ENCODE measurements around the gene HSPE1. TPM values are rescaled to one million over a fixed set of nuclear protein-coding genes. Genes with fewer than 3 reads are reported as not detected.

The HSPE1 gene
- total and polyA plus RNA-seq, 9 donors: 57.1 to 180 (median 145) TPM

DNA sequence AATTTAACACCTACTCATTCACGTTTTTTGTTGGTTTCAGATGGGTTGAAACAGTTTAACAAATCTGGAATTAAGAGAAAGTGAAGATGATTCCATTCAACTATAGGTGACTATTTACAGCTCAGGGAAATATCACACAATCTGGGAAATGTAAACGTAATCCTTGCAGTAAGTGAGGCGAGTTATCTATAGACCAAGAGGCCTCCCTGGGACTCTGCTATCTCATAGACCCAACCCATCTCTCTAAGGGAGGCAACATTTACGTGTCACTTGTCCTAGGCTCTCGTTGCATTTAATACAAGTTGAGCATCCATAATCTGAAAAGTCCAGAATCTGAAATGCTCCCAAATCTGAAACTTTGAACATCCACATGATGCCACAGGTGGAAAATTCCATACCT lies 13.7 kb downstream of the HSPE1 start:
- Histone ChIP-seq H3K27ac (ENCODE audit: low read length) (no peak overlapping the region), H3K36me3 (ENCODE audit: control insufficient read depth, insufficient read depth, low read length) (no peaks in the 10 kb centered on the region), H3K9me3 (replicated peaks; ENCODE audit: control insufficient read depth, low read depth, low read length) (no peaks in the 10 kb centered on the region), H3K4me3 (ENCODE audit: low read length) (no peak overlapping the region), H3K27me3 (ENCODE audit: control insufficient read depth, insufficient read depth, low read length) (no peaks in the 10 kb centered on the region), H3K4me1 (ENCODE audit: control insufficient read depth, insufficient read depth, low read length) (peaks cover 4% of the 10 kb centered on the region)
- WGBS (ENCODE audit: insufficient coverage): 84% methylated on average over 3 of the region's 5 CpGs
- no peak for DNase-seq

GRCh38 chr2:197514754-197515153 lies 14.6 kb downstream of the HSPE1 start:
- H3K27me3 ChIP-seq (ENCODE audit: control insufficient read depth, insufficient read depth, low read length): no peaks in the 10 kb centered on the region
- peak; percentile 9 for DNase-seq
- WGBS (ENCODE audit: insufficient coverage): no CpG with 5 or more reads among the region's 3 CpGs
- peak overlapping the region; percentile 96 for H3K27ac ChIP-seq (ENCODE audit: low read length)
- H3K4me1 ChIP-seq (ENCODE audit: control insufficient read depth, insufficient read depth, low read length): peaks cover 4% of the 10 kb centered on the region
- H3K4me3 ChIP-seq (ENCODE audit: low read length): peak overlapping the region; percentile 90
- H3K36me3 ChIP-seq (ENCODE audit: control insufficient read depth, insufficient read depth, low read length): no peaks in the 10 kb centered on the region
- H3K9me3 ChIP-seq (replicated peaks; ENCODE audit: control insufficient read depth, low read depth, low read length): no peaks in the 10 kb centered on the region

GRCh38 chr2:197515315-197515738 lies 15.1 kb downstream of the HSPE1 start:
- 0% methylated on average over 15 of the region's 16 CpGs for WGBS (ENCODE audit: insufficient coverage)
- Histone ChIP-seq H3K36me3 (ENCODE audit: control insufficient read depth, insufficient read depth, low read length) (no peaks in the 10 kb centered on the region), H3K9me3 (replicated peaks; ENCODE audit: control insufficient read depth, low read depth, low read length) (no peaks in the 10 kb centered on the region), H3K27ac (ENCODE audit: low read length) (peak overlapping the region; percentile 96), H3K4me3 (ENCODE audit: low read length) (peak overlapping the region; percentile 90), H3K27me3 (ENCODE audit: control insufficient read depth, insufficient read depth, low read length) (no peaks in the 10 kb centered on the region), H3K4me1 (ENCODE audit: control insufficient read depth, insufficient read depth, low read length) (peaks cover 4% of the 10 kb centered on the region)
- DNase-seq: peak; percentile 71

DNA sequence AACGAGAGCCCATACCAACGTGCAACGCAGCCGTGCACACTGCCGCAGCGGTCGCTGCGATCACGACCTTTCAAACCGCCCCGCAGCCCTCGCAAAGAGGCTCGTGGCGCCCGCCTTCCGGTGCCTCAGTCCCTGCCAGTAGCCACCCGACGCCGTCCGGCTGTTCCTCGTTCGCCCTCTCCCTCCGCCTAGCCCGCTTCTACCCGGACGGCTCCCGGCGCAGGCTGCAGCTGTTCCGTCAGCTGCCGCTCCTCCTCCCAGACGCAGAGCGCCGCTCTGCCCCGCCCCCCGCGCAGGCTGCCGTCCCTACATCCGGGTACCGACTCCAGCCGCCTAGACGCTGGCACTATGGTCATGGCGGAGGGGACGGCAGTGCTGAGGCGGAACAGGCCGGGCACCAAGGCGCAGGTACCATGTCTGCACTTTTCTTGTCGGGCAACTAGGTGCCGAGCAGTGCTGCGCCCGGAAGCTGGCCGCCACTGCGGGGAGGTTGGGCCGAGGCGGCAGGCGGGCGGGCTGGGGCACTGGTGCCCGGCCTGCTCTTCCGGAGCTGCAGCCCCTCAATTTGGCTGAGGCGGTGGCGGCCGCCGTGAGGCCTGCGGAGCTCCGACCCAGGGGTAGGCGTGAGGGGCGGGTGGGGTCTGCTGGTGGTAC lies 15.7 kb downstream of the HSPE1 start, which contains the start of gene MOB4:
MOB4 (plus strand) TSS at position 328 of the 654 bp plus-strand sequence; CDS start at position 349, 21 bp downstream.
- WGBS (ENCODE audit: insufficient coverage): under 1% methylated on average over 58 of the region's 66 CpGs
- peak; percentile 98 for DNase-seq
- Histone ChIP-seq H3K4me3 (ENCODE audit: low read length) (peak within 1 kb of the TSS; percentile 90), H3K27ac (ENCODE audit: low read length) (peak within 1 kb of the TSS; percentile 96), H3K27me3 (ENCODE audit: control insufficient read depth, insufficient read depth, low read length) (no peaks in the 10 kb centered on the region), H3K9me3 (replicated peaks; ENCODE audit: control insufficient read depth, low read depth, low read length) (no peaks in the 10 kb centered on the region), H3K4me1 (ENCODE audit: control insufficient read depth, insufficient read depth, low read length) (peaks cover 4% of the 10 kb centered on the region), H3K36me3 (ENCODE audit: control insufficient read depth, insufficient read depth, low read length) (peaks cover 2% of the 10 kb centered on the region)

- peak; percentile 40 for DNase-seq
- H3K9me3 ChIP-seq (replicated peaks; ENCODE audit: control insufficient read depth, low read depth, low read length): no peaks in the 10 kb centered on the region
- H3K4me1 ChIP-seq (ENCODE audit: control insufficient read depth, insufficient read depth, low read length): peaks cover 4% of the 10 kb centered on the region
- H3K27ac ChIP-seq (ENCODE audit: low read length): peak overlapping the region; percentile 96
- no peaks in the 10 kb centered on the region for H3K27me3 ChIP-seq (ENCODE audit: control insufficient read depth, insufficient read depth, low read length)
- 0% methylated on average over 6 of the region's 17 CpGs for WGBS (ENCODE audit: insufficient coverage)
- H3K36me3 ChIP-seq (ENCODE audit: control insufficient read depth, insufficient read depth, low read length): peaks cover 2% of the 10 kb centered on the region
- peak overlapping the region; percentile 90 for H3K4me3 ChIP-seq (ENCODE audit: low read length)
Measured at GRCh38 chr2:197516393-197516761, 16.2 kb downstream of the HSPE1 start.

DNA sequence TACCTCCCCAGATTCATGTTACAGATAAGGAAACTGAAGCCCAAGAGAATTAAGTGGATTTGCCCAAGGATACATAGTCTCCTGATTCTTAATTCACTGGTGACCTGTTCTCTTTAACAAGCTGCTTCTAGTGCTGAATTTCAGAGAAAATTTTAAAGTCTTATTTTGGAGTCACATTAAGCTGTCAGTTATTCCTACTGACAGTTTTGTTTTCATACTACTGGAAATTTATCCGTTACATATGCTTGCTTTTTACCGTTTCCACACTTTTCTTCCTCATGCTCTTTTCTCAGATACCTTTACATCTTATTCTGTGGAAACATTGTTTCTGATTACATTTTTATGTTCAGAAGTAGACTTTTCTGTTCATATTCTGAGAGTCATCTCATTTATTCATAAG lies 17.0 kb downstream of the HSPE1 start:
- Histone ChIP-seq H3K4me1 (ENCODE audit: control insufficient read depth, insufficient read depth, low read length) (peaks cover 4% of the 10 kb centered on the region), H3K36me3 (ENCODE audit: control insufficient read depth, insufficient read depth, low read length) (peaks cover 2% of the 10 kb centered on the region), H3K9me3 (replicated peaks; ENCODE audit: control insufficient read depth, low read depth, low read length) (no peaks in the 10 kb centered on the region), H3K27ac (ENCODE audit: low read length) (peak overlapping the region; percentile 96), H3K4me3 (ENCODE audit: low read length) (peak overlapping the region; percentile 90), H3K27me3 (ENCODE audit: control insufficient read depth, insufficient read depth, low read length) (no peaks in the 10 kb centered on the region)
- WGBS (ENCODE audit: insufficient coverage): no CpG with 5 or more reads among the region's 2 CpGs
- no peak for DNase-seq

DNA sequence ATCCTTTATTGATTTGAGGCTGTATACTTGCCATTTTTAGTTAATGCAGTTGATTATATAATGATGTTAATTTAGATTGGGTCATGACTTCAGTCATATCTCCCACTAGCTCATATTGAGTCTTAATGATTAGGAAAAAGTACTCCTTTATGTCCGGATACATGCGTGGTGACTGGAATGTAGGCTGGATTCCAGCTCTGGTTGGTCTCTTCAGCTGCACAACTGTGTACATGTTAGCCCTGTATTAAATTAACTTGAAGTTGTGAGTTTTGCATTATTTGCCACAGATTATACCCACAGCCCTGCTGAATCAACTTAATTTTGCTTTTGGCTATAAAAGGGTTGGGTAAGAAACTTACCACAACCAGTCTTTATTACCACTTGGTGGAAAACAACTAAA lies 38.2 kb downstream of the HSPE1 start:
- no peak overlapping the region for H3K27ac ChIP-seq (ENCODE audit: low read length)

GRCh38 chr2:197539734-197540133 lies 39.6 kb downstream of the HSPE1 start:
- no CpG with 5 or more reads among the region's 1 CpG for WGBS (ENCODE audit: insufficient coverage)
- no peaks in the 10 kb centered on the region for H3K9me3 ChIP-seq (replicated peaks; ENCODE audit: control insufficient read depth, low read depth, low read length)
- H3K36me3 ChIP-seq (ENCODE audit: control insufficient read depth, insufficient read depth, low read length): peaks cover 36% of the 10 kb centered on the region
- H3K4me3 ChIP-seq (ENCODE audit: low read length): no peak overlapping the region
- no peak for DNase-seq
- no peaks in the 10 kb centered on the region for H3K4me1 ChIP-seq (ENCODE audit: control insufficient read depth, insufficient read depth, low read length)
- H3K27me3 ChIP-seq (ENCODE audit: control insufficient read depth, insufficient read depth, low read length): no peaks in the 10 kb centered on the region
- H3K27ac ChIP-seq (ENCODE audit: low read length): no peak overlapping the region

More for the DNA sequence above, 38.2 kb downstream of the HSPE1 start:
- WGBS (ENCODE audit: insufficient coverage): no CpG with 5 or more reads among the region's 2 CpGs
- Histone ChIP-seq H3K9me3 (replicated peaks; ENCODE audit: control insufficient read depth, low read depth, low read length) (no peaks in the 10 kb centered on the region), H3K36me3 (ENCODE audit: control insufficient read depth, insufficient read depth, low read length) (peaks cover 24% of the 10 kb centered on the region), H3K27me3 (ENCODE audit: control insufficient read depth, insufficient read depth, low read length) (no peaks in the 10 kb centered on the region), H3K4me1 (ENCODE audit: control insufficient read depth, insufficient read depth, low read length) (no peaks in the 10 kb centered on the region), H3K4me3 (ENCODE audit: low read length) (no peak overlapping the region)
- DNase-seq: peak; percentile 21

DNA sequence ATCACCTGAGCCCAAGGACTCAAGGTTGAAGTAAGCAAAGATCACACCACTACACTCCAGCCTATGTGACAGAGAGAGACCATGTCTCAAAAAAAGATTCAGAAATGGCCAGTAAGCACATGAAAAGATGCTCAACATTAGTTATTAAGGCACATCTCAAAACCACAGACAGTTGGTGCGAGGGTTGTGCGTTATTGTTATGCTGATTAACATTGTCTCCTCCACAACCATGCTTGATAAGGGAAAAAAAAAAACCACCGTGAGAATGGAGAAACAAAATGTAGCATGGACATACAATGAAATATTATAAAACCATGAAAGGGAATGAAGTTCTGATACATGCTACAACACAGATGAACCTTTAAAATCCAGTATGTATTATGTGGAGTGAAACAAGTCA lies 43.0 kb downstream of the HSPE1 start:
- no peaks in the 10 kb centered on the region for H3K4me1 ChIP-seq (ENCODE audit: control insufficient read depth, insufficient read depth, low read length)
- H3K36me3 ChIP-seq (ENCODE audit: control insufficient read depth, insufficient read depth, low read length): peaks cover 35% of the 10 kb centered on the region
- H3K9me3 ChIP-seq (replicated peaks; ENCODE audit: control insufficient read depth, low read depth, low read length): no peaks in the 10 kb centered on the region

GRCh38 chr2:197547163-197547900 lies 47.2 kb downstream of the HSPE1 start:
- H3K36me3 ChIP-seq (ENCODE audit: control insufficient read depth, insufficient read depth, low read length): peaks cover 39% of the 10 kb centered on the region
- WGBS (ENCODE audit: insufficient coverage): 100% methylated on average over 3 of the region's 5 CpGs
- no peaks in the 10 kb centered on the region for H3K9me3 ChIP-seq (replicated peaks; ENCODE audit: control insufficient read depth, low read depth, low read length)
- peak; percentile 7 for DNase-seq
- no peak overlapping the region for H3K27ac ChIP-seq (ENCODE audit: low read length)
- no peaks in the 10 kb centered on the region for H3K4me1 ChIP-seq (ENCODE audit: control insufficient read depth, insufficient read depth, low read length)
- H3K4me3 ChIP-seq (ENCODE audit: low read length): no peak overlapping the region
- H3K27me3 ChIP-seq (ENCODE audit: control insufficient read depth, insufficient read depth, low read length): no peaks in the 10 kb centered on the region

More for the DNA sequence above, 43.0 kb downstream of the HSPE1 start:
- no peak for DNase-seq
- Histone ChIP-seq H3K4me3 (ENCODE audit: low read length) (no peak overlapping the region), H3K27me3 (ENCODE audit: control insufficient read depth, insufficient read depth, low read length) (no peaks in the 10 kb centered on the region), H3K27ac (ENCODE audit: low read length) (no peak overlapping the region)
- no CpG with 5 or more reads among the region's 3 CpGs for WGBS (ENCODE audit: insufficient coverage)
